ENCODE measurements around the gene PMAIP1. TPM values are rescaled to one million over a fixed set of nuclear protein-coding genes. Genes with fewer than 3 reads are reported as not detected.

Gene PMAIP1
- total RNA-seq, 1 experiment from 2014 or later, result 28.0 TPM

DNA sequence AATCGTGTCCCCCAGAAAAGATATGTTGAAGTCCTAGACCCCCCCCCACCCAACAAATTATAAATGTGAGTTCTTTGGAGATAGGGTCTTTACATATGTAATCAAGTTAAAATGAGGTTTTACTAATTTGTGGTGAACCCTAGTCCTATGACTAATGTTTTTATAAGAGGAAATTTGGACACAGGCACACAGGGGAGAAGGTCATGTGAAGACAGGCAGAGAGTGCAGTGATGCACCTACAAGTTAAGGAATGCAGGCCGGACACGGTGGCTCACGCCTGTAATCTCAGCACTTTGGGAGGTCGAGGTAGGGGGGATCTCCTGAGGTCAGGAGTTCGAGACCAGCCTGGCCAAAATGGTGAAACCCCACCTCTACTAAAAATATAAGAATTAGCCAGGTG, 5.8 kb upstream of the PMAIP1 start:
- Mint-ChIP-seq H3K27ac (ENCODE audit: low read depth, unreplicated experiment) (no peak overlapping the region), H3K27me3 (ENCODE audit: insufficient read depth, unreplicated experiment) (no peaks in the 10 kb centered on the region), H3K9me3 (ENCODE audit: unreplicated experiment) (no peaks in the 10 kb centered on the region), H3K4me1 (ENCODE audit: insufficient read depth, unreplicated experiment) (no peaks in the 10 kb centered on the region), H3K4me3 (ENCODE audit: unreplicated experiment) (no peak overlapping the region), H3K36me3 (ENCODE audit: insufficient read depth, unreplicated experiment) (peaks cover 5% of the 10 kb centered on the region)
- intact Hi-C loops (cut with micrococcal nuclease), result no loop called here
- ChIA-PET CTCF (interaction anchor here (1.1 to 1.6 kb wide), 2 partner anchors 11 to 435 kb away, joined by 3 to 5 read pairs; no protein-coding TSS in a partner anchor), POLR2A (interaction anchor here (1.4 kb wide), 1 partner anchor 11 kb away, joined by 3 read pairs; no protein-coding TSS in a partner anchor)
- DNase-seq (ENCODE audit: unreplicated experiment), result no peak
- no TSS peak for BruUV-seq (replicated peaks)
- TF ChIP-seq, protein P1, sequence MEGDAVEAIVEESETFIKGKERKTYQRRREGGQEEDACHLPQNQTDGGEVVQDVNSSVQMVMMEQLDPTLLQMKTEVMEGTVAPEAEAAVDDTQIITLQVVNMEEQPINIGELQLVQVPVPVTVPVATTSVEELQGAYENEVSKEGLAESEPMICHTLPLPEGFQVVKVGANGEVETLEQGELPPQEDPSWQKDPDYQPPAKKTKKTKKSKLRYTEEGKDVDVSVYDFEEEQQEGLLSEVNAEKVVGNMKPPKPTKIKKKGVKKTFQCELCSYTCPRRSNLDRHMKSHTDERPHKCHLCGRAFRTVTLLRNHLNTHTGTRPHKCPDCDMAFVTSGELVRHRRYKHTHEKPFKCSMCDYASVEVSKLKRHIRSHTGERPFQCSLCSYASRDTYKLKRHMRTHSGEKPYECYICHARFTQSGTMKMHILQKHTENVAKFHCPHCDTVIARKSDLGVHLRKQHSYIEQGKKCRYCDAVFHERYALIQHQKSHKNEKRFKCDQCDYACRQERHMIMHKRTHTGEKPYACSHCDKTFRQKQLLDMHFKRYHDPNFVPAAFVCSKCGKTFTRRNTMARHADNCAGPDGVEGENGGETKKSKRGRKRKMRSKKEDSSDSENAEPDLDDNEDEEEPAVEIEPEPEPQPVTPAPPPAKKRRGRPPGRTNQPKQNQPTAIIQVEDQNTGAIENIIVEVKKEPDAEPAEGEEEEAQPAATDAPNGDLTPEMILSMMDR (IDR thresholded peaks at IDR 0.05; ENCODE audit: unreplicated experiment), result no peak

DNA sequence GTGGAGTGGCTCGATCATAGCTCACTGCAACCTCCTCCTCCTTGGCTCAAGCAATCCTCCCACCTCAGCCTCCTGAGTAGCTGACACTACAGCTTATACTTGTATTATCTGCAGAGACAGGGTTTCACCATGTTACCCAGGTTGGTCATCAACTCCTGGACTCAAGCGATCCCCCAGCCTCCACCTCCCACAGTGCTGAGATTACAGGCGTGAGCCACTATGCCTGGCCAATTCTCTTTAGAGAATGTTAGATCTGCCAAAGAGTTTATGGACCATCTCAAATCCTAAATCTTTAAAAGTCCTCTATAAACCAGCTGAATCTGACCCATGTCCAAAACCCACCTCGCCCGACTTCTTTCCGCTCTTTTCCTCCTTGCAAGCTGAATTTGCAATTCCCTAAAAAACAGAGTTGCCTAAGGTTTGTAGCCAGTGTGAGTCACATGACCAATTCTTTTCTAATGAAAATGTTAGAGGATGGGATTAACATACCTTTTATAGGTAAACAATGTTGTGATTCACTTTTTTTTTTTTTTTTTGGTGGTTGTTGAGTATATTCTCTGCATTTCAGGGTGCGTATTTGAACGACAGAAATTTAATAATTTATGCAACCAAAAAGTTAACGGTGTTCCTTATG, 2.4 kb upstream of the PMAIP1 start:
- H3K27ac Mint-ChIP-seq (ENCODE audit: low read depth, unreplicated experiment), result no peak overlapping the region
- no peak overlapping the region for H3K4me3 Mint-ChIP-seq (ENCODE audit: unreplicated experiment)
- ChIA-PET POLR2A (interaction anchor here (0.9 to 5.7 kb wide), 3 partner anchors 16 to 56 kb away, joined by 3 to 69 read pairs (median 5); no protein-coding TSS in a partner anchor), CTCF (interaction anchor here (1.2 kb wide), 1 partner anchor 23 kb away, joined by 5 read pairs; no protein-coding TSS in a partner anchor)
- peaks cover 7% of the 10 kb centered on the region for H3K36me3 Mint-ChIP-seq (ENCODE audit: insufficient read depth, unreplicated experiment)
- intact Hi-C loops (cut with micrococcal nuclease), result no loop called here
- H3K27me3 Mint-ChIP-seq (ENCODE audit: insufficient read depth, unreplicated experiment), result no peaks in the 10 kb centered on the region
- no peaks in the 10 kb centered on the region for H3K9me3 Mint-ChIP-seq (ENCODE audit: unreplicated experiment)
- peaks cover 5% of the 10 kb centered on the region for H3K4me1 Mint-ChIP-seq (ENCODE audit: insufficient read depth, unreplicated experiment)
- TF ChIP-seq, protein P1 (IDR thresholded peaks at IDR 0.05; ENCODE audit: unreplicated experiment), result no peak
- no TSS peak for BruUV-seq (replicated peaks)
- DNase-seq (ENCODE audit: unreplicated experiment), result no peak

DNA sequence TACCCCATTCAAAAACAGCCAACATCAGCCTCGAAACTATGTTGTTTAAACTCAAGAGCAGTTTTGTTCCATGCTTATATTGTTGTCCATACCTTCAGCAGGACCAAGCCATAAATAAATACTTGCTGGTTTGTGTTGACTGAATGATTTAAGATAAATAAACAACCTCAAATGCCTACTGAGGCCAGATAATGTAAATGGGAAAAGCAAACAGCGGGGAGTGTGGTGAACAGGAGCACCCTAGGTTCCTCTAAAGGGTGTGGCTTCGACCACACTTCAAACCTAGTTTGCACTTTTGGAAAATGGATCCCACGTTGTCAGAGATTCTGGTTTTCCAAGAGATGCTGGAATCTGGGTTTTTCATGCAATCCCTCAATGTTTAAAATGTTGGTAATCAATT, 1.7 kb upstream of the PMAIP1 start:
- peaks cover 12% of the 10 kb centered on the region for H3K4me1 Mint-ChIP-seq (ENCODE audit: insufficient read depth, unreplicated experiment)
- DNase-seq (ENCODE audit: unreplicated experiment), result no peak
- H3K27ac Mint-ChIP-seq (ENCODE audit: low read depth, unreplicated experiment), result no peak overlapping the region
- peaks cover 13% of the 10 kb centered on the region for H3K36me3 Mint-ChIP-seq (ENCODE audit: insufficient read depth, unreplicated experiment)
- BruUV-seq (replicated peaks), result no TSS peak
- H3K4me3 Mint-ChIP-seq (ENCODE audit: unreplicated experiment), result no peak overlapping the region
- intact Hi-C loops (cut with micrococcal nuclease), result no loop called here
- CTCF ChIA-PET, result interaction anchor here (1.2 kb wide), 1 partner anchor 23 kb away, joined by 5 read pairs; no protein-coding TSS in a partner anchor
- H3K9me3 Mint-ChIP-seq (ENCODE audit: unreplicated experiment), result no peaks in the 10 kb centered on the region
- POLR2A ChIA-PET, result interaction anchor here (2.3 to 5.7 kb wide), 4 partner anchors 10 to 58 kb away, joined by 14 to 69 read pairs (median 28); no protein-coding TSS in a partner anchor
- H3K27me3 Mint-ChIP-seq (ENCODE audit: insufficient read depth, unreplicated experiment), result no peaks in the 10 kb centered on the region
- TF ChIP-seq, protein P1 (IDR thresholded peaks at IDR 0.05; ENCODE audit: unreplicated experiment), result no peak

DNA sequence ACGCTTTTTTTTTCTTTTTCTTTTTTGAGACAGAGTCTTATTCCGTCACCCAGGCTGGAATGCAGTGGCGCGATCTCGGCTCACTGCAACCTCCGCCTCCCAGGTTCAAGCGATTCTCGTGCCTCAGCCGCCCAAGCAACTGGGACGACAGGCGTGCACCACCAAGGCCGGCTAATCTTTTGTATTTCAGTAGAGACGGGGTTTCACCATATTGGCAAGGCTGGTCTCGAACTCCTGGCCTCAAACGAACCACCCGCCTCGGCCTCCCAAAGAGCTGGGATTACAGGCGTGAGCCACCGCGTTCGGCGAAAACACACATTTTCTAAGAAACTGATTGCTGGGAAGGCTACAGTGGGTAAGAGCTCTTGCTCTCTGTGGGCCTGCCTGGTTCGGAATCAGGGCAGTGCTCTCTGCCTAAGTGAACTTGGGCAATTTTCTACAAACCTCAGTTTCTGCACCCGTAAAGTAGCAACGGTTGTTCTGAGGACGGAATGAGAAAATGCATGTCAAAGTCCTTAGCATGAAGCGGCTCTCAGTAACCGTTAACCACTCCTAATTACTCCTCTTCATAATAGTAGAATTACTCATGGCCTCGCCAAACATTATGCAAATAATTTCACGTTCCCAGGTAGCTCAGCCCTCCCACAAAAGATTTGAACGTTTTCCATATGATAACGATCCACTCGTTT, 1.0 kb upstream of the PMAIP1 start:
- H3K36me3 Mint-ChIP-seq (ENCODE audit: insufficient read depth, unreplicated experiment), result peaks cover 15% of the 10 kb centered on the region
- TSS peak; percentile 70 for BruUV-seq (replicated peaks)
- CTCF ChIA-PET, result interaction anchor here (1.0 to 3.3 kb wide), 4 partner anchors 13 to 97 kb away, joined by 3 to 21 read pairs (median 4); no protein-coding TSS in a partner anchor

More for the DNA sequence above, 1.0 kb upstream of the PMAIP1 start:
- H3K9me3 Mint-ChIP-seq (ENCODE audit: unreplicated experiment), result no peaks in the 10 kb centered on the region
- POLR2A ChIA-PET, result interaction anchor here (0.6 to 5.7 kb wide), 22 partner anchors 7 to 90 kb away, joined by 3 to 69 read pairs (median 13); no protein-coding TSS in a partner anchor
- H3K27me3 Mint-ChIP-seq (ENCODE audit: insufficient read depth, unreplicated experiment), result no peaks in the 10 kb centered on the region
- H3K27ac Mint-ChIP-seq (ENCODE audit: low read depth, unreplicated experiment), result peak overlapping the region; percentile 99
- peak overlapping the region; percentile 96 for H3K4me3 Mint-ChIP-seq (ENCODE audit: unreplicated experiment)
- TF ChIP-seq, protein P1 (IDR thresholded peaks at IDR 0.05; ENCODE audit: unreplicated experiment), result no peak
- intact Hi-C loops (cut with micrococcal nuclease), result loop anchor here (1.0 kb wide), 1 partner anchor 61 kb away; no protein-coding TSS in a partner anchor
- no peak for DNase-seq (ENCODE audit: unreplicated experiment)
- H3K4me1 Mint-ChIP-seq (ENCODE audit: insufficient read depth, unreplicated experiment), result peaks cover 16% of the 10 kb centered on the region

Data from MCF 10A (cell line).